ENCODE results near the gene WDR5. TPM values are rescaled to one million over a fixed set of nuclear protein-coding genes. Genes with fewer than 3 reads are reported as not detected.

WDR5 gene
- total and polyA plus RNA-seq, 2 experiments from 2014 or later: 21.0 to 27.3 TPM

GRCh38 chr9:134170532-134171315 lies 34.8 kb downstream of the WDR5 start:
- H3K36me3 ChIP-seq: no peaks in the 10 kb centered on the region
- DNase-seq (ENCODE audit: low read depth in 1 of 2, low spot score in 1 of 2): no peak
- no peaks in the 10 kb centered on the region for H3K9me3 ChIP-seq (ENCODE audit: low read depth)
- no peak overlapping the region for H3K4me3 ChIP-seq
- H3K27ac ChIP-seq: no peak overlapping the region
- no peaks in the 10 kb centered on the region for H3K27me3 ChIP-seq
- peaks cover 4% of the 10 kb centered on the region for H3K4me1 ChIP-seq (ENCODE audit: low read depth)
- TF ChIP-seq, protein P1, sequence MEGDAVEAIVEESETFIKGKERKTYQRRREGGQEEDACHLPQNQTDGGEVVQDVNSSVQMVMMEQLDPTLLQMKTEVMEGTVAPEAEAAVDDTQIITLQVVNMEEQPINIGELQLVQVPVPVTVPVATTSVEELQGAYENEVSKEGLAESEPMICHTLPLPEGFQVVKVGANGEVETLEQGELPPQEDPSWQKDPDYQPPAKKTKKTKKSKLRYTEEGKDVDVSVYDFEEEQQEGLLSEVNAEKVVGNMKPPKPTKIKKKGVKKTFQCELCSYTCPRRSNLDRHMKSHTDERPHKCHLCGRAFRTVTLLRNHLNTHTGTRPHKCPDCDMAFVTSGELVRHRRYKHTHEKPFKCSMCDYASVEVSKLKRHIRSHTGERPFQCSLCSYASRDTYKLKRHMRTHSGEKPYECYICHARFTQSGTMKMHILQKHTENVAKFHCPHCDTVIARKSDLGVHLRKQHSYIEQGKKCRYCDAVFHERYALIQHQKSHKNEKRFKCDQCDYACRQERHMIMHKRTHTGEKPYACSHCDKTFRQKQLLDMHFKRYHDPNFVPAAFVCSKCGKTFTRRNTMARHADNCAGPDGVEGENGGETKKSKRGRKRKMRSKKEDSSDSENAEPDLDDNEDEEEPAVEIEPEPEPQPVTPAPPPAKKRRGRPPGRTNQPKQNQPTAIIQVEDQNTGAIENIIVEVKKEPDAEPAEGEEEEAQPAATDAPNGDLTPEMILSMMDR (IDR thresholded peaks at IDR 0.05; ENCODE audit: low read depth, low read length): no peak

DNA sequence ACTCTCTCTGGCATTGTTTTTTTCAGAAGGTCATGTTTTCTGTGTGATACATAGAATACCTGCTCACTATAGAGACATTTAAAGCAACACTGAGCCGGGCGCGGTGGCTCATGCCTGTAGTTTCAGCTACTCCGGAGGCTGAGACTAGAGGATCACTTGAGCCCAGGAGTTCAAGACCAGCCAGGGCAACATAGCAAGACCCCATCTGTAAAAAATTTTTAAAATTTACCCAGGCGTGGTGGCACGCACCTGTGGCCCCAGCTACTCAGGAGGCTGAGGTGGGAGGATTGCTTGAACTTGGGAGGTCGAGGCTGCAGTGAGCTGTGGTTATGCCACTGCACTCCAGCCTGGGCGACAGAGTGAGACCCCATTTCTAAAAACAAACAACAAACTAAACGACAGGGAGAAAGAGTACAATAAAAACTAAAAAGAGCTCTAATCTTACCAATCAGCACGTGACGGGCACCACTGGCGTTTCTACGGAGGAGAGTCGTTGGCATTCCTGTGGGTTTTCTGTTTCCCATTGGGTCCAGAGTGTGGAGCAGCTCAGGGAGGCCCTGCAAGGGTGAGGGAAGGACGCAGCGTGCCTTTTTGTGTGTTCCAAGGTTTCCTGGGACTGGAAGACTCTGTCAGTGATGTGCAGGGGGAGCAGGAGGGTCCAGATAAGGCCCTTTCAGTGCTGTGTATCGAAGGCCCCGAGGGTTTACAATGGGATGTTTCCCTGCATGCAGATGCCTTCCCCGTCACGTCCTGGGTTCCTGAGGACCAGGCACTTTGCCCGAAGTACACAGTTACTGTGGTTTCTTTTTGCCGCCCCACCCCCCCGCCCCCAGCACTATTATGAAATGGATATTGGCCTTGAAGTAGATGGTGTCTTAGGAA lies 35.7 kb downstream of the WDR5 start:
- no peaks in the 10 kb centered on the region for H3K27me3 ChIP-seq
- DNase-seq (ENCODE audit: low read depth in 1 of 2, low spot score in 1 of 2): peak in 1 of 2 donors; percentile 72
- TF ChIP-seq, protein P1 (IDR thresholded peaks at IDR 0.05; ENCODE audit: low read depth, low read length): no peak

DNA sequence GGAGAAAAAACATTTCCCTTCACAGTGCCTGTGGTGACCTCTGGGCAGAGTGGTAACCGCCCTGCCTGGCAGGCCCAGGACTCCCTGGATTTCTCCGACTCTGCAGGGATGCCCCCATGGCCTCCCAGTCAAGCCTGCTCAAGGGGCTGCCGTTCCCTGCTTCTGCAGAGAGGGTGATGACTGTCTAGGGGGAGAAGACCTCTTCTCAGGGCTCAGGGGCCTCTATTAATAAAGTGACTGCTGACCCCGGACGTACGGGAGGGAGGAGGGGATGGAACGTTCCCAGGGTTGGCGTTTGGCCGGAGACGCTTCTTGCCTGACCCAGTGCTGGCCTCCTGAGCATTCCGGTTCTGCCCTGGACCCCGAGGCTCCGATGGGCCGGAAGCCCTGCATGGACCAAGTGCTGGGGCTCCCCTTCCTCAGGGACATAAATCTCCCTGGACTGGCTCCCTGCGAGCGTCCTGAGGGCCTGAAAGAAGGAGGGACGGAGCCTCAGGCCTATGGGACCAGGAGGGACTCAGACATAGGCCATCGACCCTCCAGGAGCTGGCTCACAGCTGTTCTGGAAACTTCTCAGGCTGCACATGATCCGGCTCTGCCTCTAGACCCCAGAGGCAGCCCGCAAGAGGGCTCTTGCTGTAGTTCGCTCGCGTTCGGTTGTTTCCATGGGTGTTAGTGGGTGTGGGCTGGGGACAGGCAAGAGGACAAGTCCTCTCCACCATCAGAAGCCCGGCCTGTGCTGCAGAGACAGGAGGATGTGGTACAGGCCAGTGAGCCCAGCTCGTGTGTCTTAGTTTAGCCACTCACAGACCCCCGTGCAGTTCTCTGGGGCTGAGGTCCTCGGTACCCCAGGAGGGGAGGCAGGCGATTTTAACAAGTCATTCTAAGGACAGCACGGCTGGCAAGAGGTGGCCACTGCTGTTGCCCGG lies 36.6 kb downstream of the WDR5 start:
- Histone ChIP-seq H3K36me3 (no peaks in the 10 kb centered on the region), H3K4me1 (ENCODE audit: low read depth) (peaks cover 9% of the 10 kb centered on the region), H3K27me3 (no peaks in the 10 kb centered on the region), H3K4me3 (no peak overlapping the region), H3K9me3 (ENCODE audit: low read depth) (no peaks in the 10 kb centered on the region), H3K27ac (no peak overlapping the region)
- DNase-seq (ENCODE audit: low read depth in 1 of 2, low spot score in 1 of 2): no peak
- TF ChIP-seq, protein P1 (IDR thresholded peaks at IDR 0.05; ENCODE audit: low read depth, low read length): no peak

More for the DNA sequence above, 35.7 kb downstream of the WDR5 start:
- Histone ChIP-seq H3K9me3 (ENCODE audit: low read depth) (no peaks in the 10 kb centered on the region), H3K4me1 (ENCODE audit: low read depth) (peaks cover 9% of the 10 kb centered on the region), H3K27ac (no peak overlapping the region), H3K4me3 (no peak overlapping the region), H3K36me3 (no peaks in the 10 kb centered on the region)

- TF ChIP-seq, protein P1 (IDR thresholded peaks at IDR 0.05; ENCODE audit: low read depth, low read length): no peak
- no peaks in the 10 kb centered on the region for H3K9me3 ChIP-seq (ENCODE audit: low read depth)
- no peaks in the 10 kb centered on the region for H3K27me3 ChIP-seq
- peaks cover 9% of the 10 kb centered on the region for H3K4me1 ChIP-seq (ENCODE audit: low read depth)
- H3K36me3 ChIP-seq: no peaks in the 10 kb centered on the region
- H3K4me3 ChIP-seq: no peak overlapping the region
- no peak for DNase-seq (ENCODE audit: low read depth in 1 of 2, low spot score in 1 of 2)
- no peak overlapping the region for H3K27ac ChIP-seq
Measured at GRCh38 chr9:134173127-134174072, 37.5 kb downstream of the WDR5 start.

All from cardiac muscle cell (in vitro differentiated cells and primary cell).